Hematopoietic multipotent progenitor cell treated with erythropoietin and hydrocortisone succinate and interleukin-3 and kit ligand, for 6 days (in vitro differentiated cells): Measurements from ENCODE around the gene ATP1A2.

ENCODE experiments used
- DNase-seq: peaks from one replicate; pipeline ENCODE4 v3.0.0-alpha.2; 2015

Gene ATP1A2

DNA sequence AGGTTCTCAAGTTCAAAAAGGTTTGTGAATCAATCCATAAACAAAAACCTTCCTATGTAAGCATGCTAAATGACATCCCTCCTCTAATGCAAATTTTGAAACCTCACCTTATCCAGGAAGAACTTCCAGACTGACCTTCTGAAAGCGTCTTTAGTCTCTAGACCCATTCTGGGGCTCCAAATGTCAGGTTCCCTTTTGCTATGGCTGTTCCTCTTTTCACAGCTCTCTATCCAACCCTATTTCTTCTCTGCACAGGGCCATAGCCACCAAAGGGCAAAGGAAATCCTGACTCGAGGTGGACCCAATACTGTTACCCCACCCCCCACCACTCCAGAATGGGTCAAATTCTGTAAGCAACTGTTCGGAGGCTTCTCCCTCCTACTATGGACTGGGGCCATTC lies 39.2 kb downstream of the ATP1A2 start:
- no peak for DNase-seq

DNA sequence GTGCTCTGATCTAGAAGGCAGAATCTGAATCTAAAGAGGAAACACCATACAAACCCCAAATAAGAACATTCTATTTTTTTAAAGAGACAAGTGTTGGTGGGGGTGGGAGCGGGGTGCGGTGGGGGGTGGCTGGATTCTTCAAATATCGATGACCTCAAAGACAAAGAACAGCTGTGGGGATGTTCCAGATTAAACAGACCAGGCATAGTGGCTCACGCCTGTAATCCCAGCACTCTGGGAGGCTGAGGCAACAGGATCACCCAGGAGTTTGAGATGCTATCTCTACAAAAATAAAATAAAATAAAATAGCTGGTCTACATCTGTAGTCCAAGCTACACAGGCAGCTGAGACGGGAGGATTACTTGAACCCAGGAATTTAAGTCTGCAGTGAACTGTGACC lies 40.8 kb downstream of the ATP1A2 start:
- DNase-seq = no peak

DNA sequence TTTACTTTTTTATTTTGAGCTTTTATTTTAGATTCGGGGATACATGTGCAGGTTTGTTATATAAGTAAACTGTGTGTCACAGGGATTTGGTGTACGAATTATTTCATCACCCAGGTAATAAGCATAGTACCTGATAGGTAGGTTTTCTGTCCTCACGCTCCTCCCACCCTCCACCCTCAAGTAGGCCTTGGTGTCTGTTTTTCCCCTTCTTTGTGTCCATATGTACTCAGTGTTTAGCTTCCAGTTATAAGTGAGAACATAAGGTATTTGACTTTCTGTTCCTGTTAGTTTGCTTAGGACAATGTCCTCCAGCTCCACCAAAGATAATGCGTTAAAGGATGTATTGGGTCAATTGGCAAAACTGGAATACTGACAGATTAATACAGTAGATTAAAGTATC lies 41.6 kb downstream of the ATP1A2 start:
- no peak for DNase-seq

DNA sequence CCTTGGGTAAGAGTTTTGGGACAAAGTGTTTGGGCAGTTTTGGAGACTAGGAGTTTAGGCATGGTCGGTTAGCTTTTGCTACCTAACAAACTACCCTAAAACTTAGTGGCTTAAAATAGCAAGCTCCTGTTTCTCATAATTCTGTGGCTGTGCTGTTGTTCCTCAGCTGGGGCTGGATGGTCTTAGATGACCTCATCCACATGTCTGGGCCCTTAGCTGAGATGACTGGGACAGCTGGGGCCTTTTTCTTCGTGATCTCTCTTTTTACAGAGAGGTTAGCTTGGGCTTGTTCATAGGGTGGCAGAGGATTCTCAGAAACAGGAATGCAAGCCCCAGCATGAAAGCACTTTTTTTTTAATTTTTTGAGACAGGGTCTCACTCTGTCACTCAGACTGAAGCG lies 42.5 kb downstream of the ATP1A2 start:
- no peak for DNase-seq

DNA sequence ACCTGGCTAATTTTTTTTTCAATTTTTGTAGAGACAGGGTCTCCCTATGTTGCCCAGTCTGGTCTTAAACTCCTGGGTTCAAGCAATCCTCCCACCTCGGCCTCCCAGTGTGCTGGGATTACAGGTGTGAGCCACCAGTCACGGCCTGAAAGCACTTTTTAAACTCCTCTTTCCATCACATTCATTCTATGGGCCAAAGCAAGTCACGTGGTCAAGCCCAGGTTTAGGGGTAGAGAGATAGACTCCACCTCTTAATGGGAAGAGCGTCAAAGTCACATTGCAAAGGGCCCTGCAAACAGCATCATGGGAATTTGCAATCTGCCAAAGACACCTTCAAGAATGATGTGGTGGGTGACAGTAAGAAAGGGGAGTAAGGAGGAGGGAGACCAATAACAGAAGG lies 43.0 kb downstream of the ATP1A2 start:
- no peak for DNase-seq

DNA sequence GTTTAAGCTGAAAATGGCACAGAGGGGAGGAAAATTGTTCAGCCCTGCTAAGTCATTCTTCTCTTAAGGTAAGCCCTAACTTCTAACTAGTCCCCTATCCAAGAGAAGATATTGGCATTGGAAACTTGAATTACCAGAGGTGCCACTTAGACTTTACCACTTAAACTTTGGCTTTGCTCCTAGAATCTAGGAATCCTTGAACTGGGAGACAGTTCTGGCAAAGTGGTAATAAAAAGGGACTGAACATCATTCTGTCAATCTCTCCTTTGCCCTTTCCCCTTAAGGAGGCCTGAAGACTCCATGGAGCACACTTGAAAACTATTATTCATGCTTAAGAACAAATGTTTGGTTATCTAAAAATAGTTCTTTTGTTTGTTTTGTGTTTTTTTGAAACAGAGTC lies 44.3 kb downstream of the ATP1A2 start:
- DNase-seq = no peak

DNA sequence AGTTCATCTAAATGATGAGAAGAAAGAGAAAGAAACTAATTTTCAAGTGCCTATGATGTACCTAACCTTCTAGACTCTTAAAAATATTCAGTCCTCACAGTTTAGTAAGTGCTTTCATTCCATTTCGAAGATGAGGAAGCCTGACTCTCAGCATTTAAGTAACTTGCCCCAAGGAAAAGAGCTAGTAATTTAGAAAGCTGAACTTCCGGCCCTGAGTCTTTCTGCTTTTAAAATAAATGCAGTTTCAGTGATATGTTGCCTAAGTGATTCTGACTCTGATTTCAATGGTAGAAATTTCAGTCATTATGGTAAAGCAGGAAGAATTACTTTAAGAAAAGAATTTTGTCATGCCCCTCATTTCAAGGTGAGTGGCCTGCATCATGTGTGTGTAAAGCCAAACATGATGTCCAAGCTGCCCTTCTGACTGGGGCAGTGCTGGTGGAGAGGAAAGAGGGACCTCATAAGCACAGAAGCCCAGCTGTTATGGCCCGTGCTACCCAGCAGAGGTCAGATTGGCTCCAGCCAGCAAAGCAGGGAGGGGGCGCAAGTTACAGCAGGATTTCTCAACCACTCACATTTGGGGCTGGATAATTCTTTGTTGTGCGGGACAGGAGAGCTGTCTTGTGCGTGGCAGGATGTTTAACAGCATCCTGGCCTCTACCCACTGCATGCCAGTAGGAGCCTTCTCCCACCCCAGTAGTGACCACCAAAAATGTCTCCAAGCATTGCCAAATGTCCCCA lies 46.6 kb downstream of the ATP1A2 start:
- DNase-seq = peak; percentile 37

DNA sequence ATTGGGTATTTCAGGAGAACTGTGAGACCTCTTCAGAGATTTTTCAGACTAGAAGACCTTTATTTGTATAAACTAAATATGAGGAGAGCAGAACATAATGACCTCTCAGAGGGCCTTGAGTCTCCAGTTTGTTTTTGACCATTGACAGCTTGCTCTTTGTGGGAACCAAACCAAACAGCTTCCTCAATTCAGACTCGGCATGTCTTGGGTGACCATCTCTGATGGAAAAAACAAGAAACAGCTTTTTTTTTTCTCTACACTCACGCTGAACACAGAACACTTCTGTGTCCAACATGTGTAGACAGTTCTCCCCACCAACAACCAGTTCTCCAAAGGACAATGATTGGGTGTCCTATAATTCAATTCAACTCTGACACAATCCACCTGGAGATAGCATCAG lies 47.4 kb downstream of the ATP1A2 start:
- DNase-seq = no peak

DNA sequence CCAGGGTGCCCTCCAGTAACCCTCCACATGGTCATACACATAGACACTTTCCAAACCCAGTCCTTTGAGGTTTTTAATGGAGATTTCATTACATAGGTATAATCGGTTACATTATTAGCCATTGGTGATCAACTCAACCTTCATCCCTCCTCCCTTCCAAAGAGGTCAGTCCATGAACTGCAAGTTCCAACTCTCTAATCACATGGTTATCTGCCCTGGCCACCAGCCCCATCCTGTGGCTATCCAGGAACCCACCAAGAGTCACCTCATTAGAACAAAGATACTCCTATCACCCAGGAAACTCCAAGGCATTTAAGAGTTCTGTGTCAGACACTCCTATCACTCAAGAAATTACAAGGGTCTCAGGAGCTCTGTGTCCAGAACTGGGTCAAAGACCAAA lies 48.1 kb downstream of the ATP1A2 start:
- DNase-seq = peak; percentile 44

DNA sequence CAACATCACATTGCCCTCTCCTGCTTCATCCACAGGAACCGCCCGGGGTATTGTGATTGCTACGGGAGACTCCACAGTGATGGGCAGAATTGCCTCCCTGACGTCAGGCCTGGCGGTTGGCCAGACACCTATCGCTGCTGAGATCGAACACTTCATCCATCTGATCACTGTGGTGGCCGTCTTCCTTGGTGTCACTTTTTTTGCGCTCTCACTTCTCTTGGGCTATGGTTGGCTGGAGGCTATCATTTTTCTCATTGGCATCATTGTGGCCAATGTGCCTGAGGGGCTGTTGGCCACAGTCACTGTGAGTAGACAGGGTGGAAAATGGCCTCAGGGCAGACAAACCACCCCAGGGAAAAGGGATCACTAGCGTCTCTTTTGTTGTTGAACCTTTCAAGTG lies 48.6 kb downstream of the ATP1A2 start:
- no peak for DNase-seq

DNA sequence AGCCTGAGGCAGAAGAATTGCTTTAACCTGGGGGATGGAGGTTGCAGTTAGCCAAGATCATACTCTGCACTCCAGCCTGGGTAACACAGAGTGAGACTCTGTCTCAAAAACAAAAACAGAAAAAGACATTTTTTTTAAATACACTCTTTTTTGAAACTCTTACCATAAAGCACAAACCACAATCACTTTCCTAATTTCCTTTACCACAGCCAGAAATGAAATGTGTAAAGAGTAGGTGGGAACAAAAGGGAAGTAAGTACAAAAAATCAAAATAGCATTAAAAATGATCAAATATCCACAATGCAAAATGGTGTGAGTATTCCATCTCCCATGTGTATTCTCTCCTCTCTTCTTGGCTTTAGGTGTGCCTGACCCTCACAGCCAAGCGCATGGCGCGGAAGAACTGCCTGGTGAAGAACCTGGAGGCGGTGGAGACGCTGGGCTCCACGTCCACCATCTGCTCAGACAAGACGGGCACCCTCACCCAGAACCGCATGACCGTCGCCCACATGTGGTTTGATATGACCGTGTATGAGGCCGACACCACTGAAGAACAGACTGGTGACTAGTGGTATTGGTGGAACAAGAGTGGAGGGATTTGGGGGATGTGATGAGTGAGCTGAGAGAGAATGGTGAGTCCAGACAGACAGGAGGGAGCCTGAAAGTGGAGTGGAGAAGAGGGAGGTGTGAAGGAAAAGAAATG lies 50.8 kb downstream of the ATP1A2 start:
- DNase-seq = peak; percentile 37

DNA sequence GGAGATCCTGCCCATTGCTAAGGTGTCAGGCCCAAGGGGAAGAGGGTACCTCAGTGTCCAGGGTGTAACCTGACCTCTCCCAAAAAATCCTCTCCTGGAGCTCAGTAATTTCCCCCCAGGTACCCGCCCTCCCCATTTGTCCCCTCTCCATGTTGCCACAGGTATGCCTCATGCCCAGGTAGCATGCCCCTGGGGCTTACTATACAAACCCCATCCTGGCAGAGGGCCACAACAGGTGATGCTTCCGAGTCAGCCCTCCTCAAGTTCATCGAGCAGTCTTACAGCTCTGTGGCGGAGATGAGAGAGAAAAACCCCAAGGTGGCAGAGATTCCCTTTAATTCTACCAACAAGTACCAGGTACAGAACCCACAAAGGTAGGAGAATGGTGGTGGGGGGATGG lies 51.5 kb downstream of the ATP1A2 start:
- DNase-seq = no peak

DNA sequence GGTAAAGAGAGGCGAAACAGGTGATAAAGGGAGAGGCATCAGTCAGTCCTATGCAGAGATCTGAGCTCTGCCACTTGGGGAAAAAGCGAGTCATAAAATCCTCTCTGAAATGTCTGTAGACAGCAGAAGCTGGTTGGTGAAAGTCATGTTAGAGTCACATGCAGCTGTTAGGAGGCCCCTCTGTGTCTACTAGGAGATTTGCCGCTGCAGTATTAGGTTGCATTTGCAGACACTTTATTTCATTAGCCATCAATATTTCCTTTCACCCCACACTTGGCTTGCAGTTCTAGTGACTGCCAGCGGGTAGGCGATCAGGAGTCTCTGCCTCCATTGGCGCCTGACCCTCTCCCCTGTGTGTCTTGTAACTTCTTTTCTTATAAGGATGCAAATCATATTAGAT lies 52.0 kb downstream of the ATP1A2 start:
- DNase-seq = no peak

DNA sequence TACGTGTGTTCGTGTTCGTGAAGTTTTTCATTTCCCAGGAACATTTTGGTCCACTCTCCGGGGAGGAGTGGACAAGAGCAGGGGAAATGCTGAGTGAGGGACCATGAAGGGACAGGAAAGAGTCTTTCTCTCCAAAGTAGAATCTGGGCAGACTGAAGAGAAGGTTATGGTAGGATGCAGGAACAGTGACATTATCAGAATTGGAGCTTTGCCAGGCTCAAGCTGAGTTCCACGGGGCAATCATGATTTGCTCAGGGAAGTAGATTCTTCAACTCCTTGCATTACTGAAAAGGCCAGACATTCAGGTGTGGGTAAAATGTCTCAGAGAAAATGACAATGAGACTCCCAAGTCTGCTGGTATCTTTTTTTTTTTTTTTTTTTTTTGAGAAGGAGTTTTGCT lies 52.5 kb downstream of the ATP1A2 start:
- peak; percentile 36 for DNase-seq

DNA sequence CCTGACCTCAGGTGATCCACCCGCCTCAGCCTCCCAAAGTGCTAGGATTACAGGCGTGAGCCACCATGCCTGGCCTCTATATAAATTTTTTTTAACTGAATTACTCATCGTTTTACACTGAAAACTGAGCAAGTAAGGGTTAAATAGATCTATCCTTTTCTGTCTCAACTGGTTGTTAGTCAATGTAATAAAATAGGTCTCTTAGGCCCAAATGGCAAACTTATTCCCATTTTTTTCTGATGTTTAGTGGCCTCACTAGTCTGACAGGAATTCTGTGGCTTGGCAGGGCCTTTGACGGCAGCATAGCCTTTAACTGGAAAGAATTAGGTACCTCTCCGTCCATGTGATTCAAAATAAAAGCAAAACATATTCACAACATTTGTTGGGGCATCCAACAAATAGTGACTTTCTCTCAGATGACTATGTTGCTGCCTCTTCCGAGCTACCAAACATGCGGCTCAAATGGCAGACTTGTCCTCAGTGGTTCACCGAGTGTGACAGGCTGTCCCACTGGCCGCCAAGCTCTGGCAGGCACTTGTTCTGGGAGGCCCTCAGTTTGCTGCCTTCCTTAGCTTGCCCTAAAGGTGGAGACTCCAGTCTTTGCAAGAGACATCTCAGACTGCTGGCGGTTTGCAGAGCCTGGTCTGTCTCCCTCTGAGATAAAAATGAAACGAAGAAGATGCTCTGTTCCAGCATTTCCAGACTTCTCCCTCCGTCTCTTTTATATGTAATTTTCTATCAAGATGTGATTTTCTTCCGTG lies 53.2 kb downstream of the ATP1A2 start:
- DNase-seq = no peak

DNA sequence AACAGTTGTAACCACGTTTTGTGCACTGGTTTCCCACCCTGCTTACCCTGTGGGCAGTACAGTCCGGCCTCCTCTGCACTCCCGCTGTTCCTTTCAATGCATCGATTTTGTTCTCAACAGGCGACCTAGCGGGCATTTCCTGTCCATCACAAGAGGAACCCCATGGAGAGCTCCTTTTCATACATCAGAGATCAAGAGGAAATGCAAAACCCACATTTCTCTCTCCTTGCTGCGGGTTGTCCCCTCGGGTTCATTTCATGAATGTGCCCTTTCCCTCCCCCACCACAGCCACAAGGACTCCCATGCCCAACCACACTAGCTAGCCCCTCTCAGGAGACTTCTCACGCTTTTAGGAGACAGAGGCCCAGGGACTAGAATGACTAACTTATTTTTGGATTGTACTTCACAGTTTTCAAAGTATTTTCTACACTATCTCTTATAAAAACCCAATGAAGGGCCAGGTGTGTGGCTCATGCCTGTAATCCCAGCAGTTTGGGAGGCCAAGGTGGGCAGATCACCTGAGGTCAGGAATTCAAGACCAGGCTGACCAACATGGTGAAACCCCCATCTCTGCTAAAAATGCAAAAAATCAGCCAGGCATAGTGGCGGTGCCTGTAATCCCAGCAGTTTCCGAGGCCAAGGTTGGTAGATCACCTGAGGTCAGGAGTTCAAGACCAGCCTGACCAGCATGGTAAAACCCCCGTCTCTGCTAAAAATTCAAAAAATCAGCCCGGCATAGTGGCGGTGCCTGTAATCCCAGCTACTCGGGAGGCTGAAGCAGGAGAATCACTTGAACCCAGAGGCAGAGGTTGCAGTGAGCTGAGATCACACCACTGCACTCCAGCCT lies 54.2 kb downstream of the ATP1A2 start:
- DNase-seq = peak; percentile 54

DNA sequence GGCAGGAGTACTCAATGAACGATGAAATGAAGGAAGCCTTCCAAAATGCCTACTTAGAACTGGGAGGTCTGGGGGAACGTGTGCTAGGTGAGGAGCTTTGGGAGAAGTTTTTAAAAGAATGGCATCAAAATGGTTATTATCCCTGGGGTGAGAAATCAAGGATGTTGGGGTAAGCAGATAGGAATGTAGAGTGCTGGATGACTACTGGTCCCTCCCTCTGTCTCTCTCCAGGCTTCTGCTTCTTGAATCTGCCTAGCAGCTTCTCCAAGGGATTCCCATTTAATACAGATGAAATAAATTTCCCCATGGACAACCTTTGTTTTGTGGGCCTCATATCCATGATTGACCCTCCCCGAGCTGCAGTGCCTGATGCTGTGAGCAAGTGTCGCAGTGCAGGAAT lies 55.8 kb downstream of the ATP1A2 start:
- no peak for DNase-seq

DNA sequence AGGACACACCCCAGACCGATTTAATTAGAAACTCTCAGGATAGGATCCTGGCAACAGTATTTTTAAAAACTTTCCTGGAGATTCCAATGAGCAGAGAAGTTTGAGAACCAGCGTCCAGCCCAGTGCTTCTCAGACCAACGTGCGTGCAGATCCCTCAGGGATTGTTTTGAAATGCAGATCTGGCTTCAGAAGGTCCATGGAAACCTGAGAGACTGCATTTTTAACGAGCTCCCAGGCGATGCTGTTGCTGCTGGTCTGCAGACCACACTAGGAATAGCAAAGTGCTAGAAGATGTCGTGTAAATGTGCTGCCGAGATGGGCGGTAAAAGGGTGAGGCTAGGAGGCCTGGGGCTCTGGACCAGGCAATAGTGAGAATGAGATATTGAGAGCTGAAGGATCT lies 56.4 kb downstream of the ATP1A2 start:
- DNase-seq = no peak

DNA sequence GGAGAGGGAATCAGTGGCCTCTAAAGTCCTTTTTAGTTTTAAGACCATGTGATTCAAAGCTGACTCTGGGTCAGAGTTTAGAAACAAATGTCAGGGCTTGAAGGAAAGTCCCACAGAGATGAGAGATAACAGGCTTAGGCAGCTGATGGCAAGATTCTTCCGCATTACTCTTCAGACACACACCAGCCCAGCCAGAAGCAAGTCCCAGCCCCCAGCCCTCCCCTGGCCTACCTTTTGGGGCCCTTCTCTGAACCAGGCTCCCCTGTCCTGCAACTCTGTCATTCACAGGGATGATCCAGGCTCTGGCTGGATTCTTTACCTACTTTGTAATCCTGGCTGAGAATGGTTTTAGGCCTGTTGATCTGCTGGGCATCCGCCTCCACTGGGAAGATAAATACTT lies 61.7 kb downstream of the ATP1A2 start:
- DNase-seq = peak; percentile 38

DNA sequence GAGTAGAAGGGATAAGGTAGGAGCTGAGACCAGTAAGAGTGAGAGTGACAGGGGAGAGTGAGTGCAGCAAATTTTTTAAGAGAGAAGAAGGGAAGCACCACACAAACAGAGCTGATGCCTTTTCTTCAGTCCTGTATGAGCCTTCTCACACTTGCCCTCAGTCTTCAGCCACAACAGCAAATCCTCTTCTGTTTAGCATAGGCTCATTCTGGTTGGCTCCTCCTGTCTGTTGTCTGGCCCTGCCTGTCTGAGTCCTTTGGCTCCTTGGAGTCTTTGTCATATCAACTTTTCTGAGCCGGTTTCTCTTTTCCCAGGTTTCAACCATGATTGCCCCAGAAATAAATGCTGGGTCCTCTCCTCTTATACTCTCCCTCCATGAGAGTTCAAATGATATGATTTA lies 62.1 kb downstream of the ATP1A2 start:
- no peak for DNase-seq

DNA sequence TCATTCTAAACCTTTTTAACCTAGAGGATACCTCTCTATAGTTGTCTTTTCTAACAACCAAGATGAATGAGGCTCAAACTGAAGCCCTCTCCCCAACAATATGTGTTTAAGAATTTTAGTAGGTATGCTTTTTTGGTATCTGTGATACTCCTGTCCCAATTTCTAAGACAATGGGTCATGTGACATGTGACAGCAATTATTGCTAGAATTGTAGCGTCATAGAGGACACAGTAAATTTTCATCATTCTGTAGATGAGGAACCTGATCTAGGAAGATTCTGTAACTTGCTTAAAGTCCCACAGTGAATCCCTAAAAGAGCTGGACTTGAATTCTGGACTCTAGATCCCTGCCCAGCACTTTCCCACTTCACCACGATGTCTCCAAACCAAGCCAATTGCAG lies 63.2 kb downstream of the ATP1A2 start:
- DNase-seq = no peak

DNA sequence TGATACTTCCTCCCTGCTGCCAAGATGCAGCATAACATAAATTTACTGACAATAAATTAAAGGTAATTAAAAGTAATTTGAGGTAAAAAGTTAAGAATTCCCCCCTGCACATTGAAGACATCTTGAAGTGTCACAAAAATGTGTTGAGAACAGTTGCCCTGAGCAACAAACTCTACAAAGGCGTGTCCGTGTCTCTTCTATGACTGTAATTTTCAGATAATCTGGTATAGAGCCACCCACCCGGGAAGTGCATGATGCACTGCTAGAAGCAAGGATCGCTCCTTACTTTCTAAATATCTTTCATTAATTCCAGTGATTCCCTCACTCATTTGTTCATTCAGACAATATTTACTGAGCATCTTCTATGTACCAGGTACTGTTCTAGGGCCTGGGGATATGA lies 63.8 kb downstream of the ATP1A2 start:
- DNase-seq = peak; percentile 41

DNA sequence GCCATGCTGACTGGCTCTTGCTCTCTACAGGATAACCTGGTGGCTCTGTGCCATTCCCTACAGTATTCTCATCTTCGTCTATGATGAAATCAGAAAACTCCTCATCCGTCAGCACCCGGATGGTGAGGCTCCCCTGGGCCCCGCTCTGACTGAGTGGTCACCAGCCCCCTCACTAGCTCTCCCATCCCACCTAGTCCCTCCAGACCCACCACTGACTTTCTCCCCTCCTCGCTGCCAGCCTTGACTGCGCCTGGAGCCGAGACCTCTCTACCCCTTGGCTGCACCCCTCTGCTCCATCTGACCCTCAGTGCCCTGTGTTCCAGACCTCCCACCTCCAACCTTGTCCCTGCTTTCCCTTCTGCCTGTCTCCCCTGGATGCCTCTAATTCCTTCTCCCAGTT lies 70.7 kb downstream of the ATP1A2 start:
- no peak for DNase-seq
